A673 (cell line): ENCODE data around the gene GRID1. TPM values are rescaled to one million over a fixed set of nuclear protein-coding genes. Genes with fewer than 3 reads are reported as not detected.

ENCODE experiments used
- BruUV-seq: library from RNA; stranded (reverse); fragments of 400-500 nt; replicated peaks from 2 replicates; lab custom pipeline; 2021; lab: Mats Ljungman, UMichigan
- CTCF ChIA-PET: fragments of 300-600 bp; sonication (Branson Sonifier 250); formaldehyde crosslinking; loops from one replicate; lab custom pipeline; 2022; ENCODE audit warnings: antibody characterized with exemption; lab: Charles Lee
- POLR2A ChIA-PET: fragments of 300-600 bp; sonication (Branson Sonifier 250); formaldehyde crosslinking; loops from one replicate; lab custom pipeline; 2022; ENCODE audit warnings: antibody characterized with exemption; ENCODE audit not compliant: low non-redundant PET; lab: Charles Lee
- DNase-seq: peaks from one replicate; pipeline ENCODE4 v3.0.0-alpha.2; 2015; ENCODE audit warnings: low spot score
- H3K27ac ChIP-seq: fragments of 200-600 bp; sonication (generic); 2 replicates; pipeline ENCODE4 v1.5.1; 2016; ENCODE audit warnings: mixed run types, low read depth, mild to moderate bottlenecking, mixed read lengths, antibody characterized with exemption, low read length; ENCODE audit not compliant: poor library complexity, severe bottlenecking
- H3K27me3 ChIP-seq: fragments of 200-600 bp; sonication (generic); replicated peaks from 2 replicates; pipeline ENCODE4 v1.6.1; 2017; ENCODE audit warnings: mixed run types, low read depth, mild to moderate bottlenecking, mixed read lengths, antibody characterized with exemption, low read length; ENCODE audit not compliant: insufficient read depth, poor library complexity
- H3K36me3 ChIP-seq: fragments of 200-600 bp; sonication (generic); 2 replicates; pipeline ENCODE4 v1.6.1; 2016; ENCODE audit warnings: mixed run types, mild to moderate bottlenecking, mixed read lengths, antibody characterized with exemption, low read length; ENCODE audit not compliant: insufficient read depth, poor library complexity, severe bottlenecking
- H3K4me1 ChIP-seq: fragments of 200-600 bp; sonication (generic); 2 replicates; pipeline ENCODE4 v1.6.1; 2017; ENCODE audit warnings: mixed run types, mild to moderate bottlenecking, mixed read lengths, antibody characterized with exemption, low read length; ENCODE audit not compliant: insufficient read depth, poor library complexity, severe bottlenecking
- H3K4me3 ChIP-seq: fragments of 200-600 bp; sonication (generic); 2 replicates; pipeline ENCODE4 v1.5.1; 2016; ENCODE audit warnings: low read depth, mixed run types, mild to moderate bottlenecking, mixed read lengths, low read length; ENCODE audit not compliant: poor library complexity, severe bottlenecking
- H3K9me3 ChIP-seq: fragments of 200-600 bp; sonication (generic); 2 replicates; pipeline ENCODE4 v1.6.1; 2016; ENCODE audit warnings: mixed run types, low read depth, mild to moderate bottlenecking, mixed read lengths, antibody characterized with exemption, low read length; ENCODE audit not compliant: poor library complexity, severe bottlenecking
- CTCF ChIP-seq: fragments of 300-800, 200-600 bp; sonication (generic); conservative IDR thresholded peaks from 2 replicates; pipeline ENCODE4 v1.5.1; 2017; ENCODE audit warnings: low read depth, mild to moderate bottlenecking, antibody characterized with exemption, low read length, moderate library complexity, mixed read lengths
- EZH2 ChIP-seq: fragments of 200-600 bp; sonication (generic); IDR thresholded peaks from 2 replicates; pipeline ENCODE4 v1.6.1; 2017; ENCODE audit warnings: borderline replicate concordance, low read depth, mild to moderate bottlenecking, mixed read lengths, antibody characterized with exemption, low read length; ENCODE audit not compliant: poor library complexity, severe bottlenecking
- intact Hi-C: fragments of 100-400 bp; cut with micrococcal nuclease; formaldehyde crosslinking; loops from one replicate; pipeline ENCODE4 v1.10.0; 2022; ENCODE audit not compliant: unreplicated experiment
- total RNA-seq: library from RNA; stranded (reverse); gene quantifications from 2 replicates; pipeline ENCODE4 v1.2.3, GENCODE V29; 2021

The GRID1 gene
- total RNA-seq, 1 experiment from 2014 or later: not detected

- no peak overlapping the region for H3K27ac ChIP-seq
- intact Hi-C loops: no loop called here
- CTCF ChIA-PET: no interaction called here
- DNase-seq: no peak
- no peaks in the 10 kb centered on the region for H3K4me1 ChIP-seq
- no peaks in the 10 kb centered on the region for H3K9me3 ChIP-seq
- POLR2A ChIA-PET: no interaction called here
- no peak overlapping the region for H3K4me3 ChIP-seq
- H3K36me3 ChIP-seq: no peaks in the 10 kb centered on the region
- H3K27me3 ChIP-seq: peaks cover 2% of the 10 kb centered on the region
- BruUV-seq: no TSS peak
- TF ChIP-seq EZH2 (no peak), CTCF (no peak)
Measured at GRCh38 chr10:85659331-85659730, 707.3 kb downstream of the GRID1 start.

GRCh38 chr10:85658518-85658917 is 708.1 kb downstream of the GRID1 start:
- CTCF ChIA-PET: no interaction called here
- BruUV-seq: no TSS peak
- no peaks in the 10 kb centered on the region for H3K4me1 ChIP-seq
- TF ChIP-seq EZH2 (no peak), CTCF (no peak)
- peaks cover 2% of the 10 kb centered on the region for H3K27me3 ChIP-seq
- no peak for DNase-seq
- POLR2A ChIA-PET: no interaction called here
- no peak overlapping the region for H3K4me3 ChIP-seq
- intact Hi-C loops: no loop called here
- no peaks in the 10 kb centered on the region for H3K9me3 ChIP-seq
- H3K27ac ChIP-seq: no peak overlapping the region
- H3K36me3 ChIP-seq: no peaks in the 10 kb centered on the region

- no peaks in the 10 kb centered on the region for H3K4me1 ChIP-seq
- H3K27ac ChIP-seq: no peak overlapping the region
- H3K4me3 ChIP-seq: no peak overlapping the region
- POLR2A ChIA-PET: no interaction called here
- CTCF ChIA-PET: no interaction called here
- intact Hi-C loops: no loop called here
- no peaks in the 10 kb centered on the region for H3K9me3 ChIP-seq
- TF ChIP-seq CTCF (no peak), EZH2 (no peak)
- H3K27me3 ChIP-seq: peaks cover 2% of the 10 kb centered on the region
- no peak for DNase-seq
- no TSS peak for BruUV-seq
- no peaks in the 10 kb centered on the region for H3K36me3 ChIP-seq
Measured at GRCh38 chr10:85657476-85658113, 709.0 kb downstream of the GRID1 start.
